ENCODE measurements around the gene METAP1. TPM values are rescaled to one million over a fixed set of nuclear protein-coding genes. Genes with fewer than 3 reads are reported as not detected.

METAP1 gene
- total RNA-seq, 1 donor from 2014 or later = 155 TPM

DNA sequence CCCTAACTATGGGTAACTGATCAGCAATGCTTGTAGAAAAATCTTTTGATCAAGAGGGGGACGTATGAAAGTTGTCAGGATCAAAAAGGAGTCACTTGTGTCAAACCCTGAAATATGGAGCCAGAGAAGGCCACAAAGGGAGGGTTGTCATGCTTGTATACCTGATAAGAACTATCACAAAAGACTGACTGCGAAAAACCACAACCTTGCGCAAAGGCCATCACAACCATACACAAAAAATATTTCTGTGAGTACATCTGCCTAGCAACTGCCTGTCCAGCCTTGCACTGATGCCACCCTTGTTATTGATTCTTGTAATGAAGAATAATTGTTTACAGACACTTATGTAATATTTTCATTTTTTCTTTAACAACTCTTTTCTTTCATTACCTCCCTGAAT is 43.8 kb upstream of the METAP1 start:
- Histone ChIP-seq H3K9me3 (ENCODE audit: low read depth) (no peaks in the 10 kb centered on the region), H3K27ac (no peak overlapping the region), H2AFZ (replicated peaks) (no peak overlapping the region), H3K4me3 (no peak overlapping the region), H3K79me2 (ENCODE audit: low read depth) (no peaks in the 10 kb centered on the region), H3K36me3 (no peaks in the 10 kb centered on the region), H4K20me1 (ENCODE audit: low read depth) (no peaks in the 10 kb centered on the region), H3F3A (ENCODE audit: low read depth) (no peaks in the 10 kb centered on the region), H3K4me2 (no peak overlapping the region), H3K27me3 (no peaks in the 10 kb centered on the region), H3K9ac (no peak overlapping the region), H3K4me1 (no peaks in the 10 kb centered on the region)
- TF ChIP-seq CTCF (IDR thresholded peaks at IDR 0.05) (no peak), EZH2phosphoT487 (IDR thresholded peaks at IDR 0.05) (no peak), EZH2 (IDR thresholded peaks at IDR 0.05) (no peak)
- Mint-ChIP-seq H3K4me3 (no peak overlapping the region), H3K4me1 (peaks cover 5% of the 10 kb centered on the region), H3K9me3 (peaks cover 2% of the 10 kb centered on the region), H3K27me3 (ENCODE audit: insufficient read depth, low read depth) (no peaks in the 10 kb centered on the region), H3K27ac (no peak overlapping the region), H3K36me3 (no peaks in the 10 kb centered on the region)
- no peak for DNase-seq (ENCODE audit: low spot score)

GRCh38 chr4:98955229-98955628 is 40.3 kb upstream of the METAP1 start:
- H3K27me3 ChIP-seq = no peaks in the 10 kb centered on the region
- H3F3A ChIP-seq (ENCODE audit: low read depth) = no peaks in the 10 kb centered on the region
- H3K36me3 ChIP-seq = no peaks in the 10 kb centered on the region
- H3K27ac ChIP-seq = no peak overlapping the region
- no peaks in the 10 kb centered on the region for H3K27me3 Mint-ChIP-seq (ENCODE audit: insufficient read depth, low read depth)
- no peak overlapping the region for H3K4me3 ChIP-seq
- H3K4me2 ChIP-seq = no peak overlapping the region
- H3K4me3 Mint-ChIP-seq = no peak overlapping the region
- no peaks in the 10 kb centered on the region for H3K79me2 ChIP-seq (ENCODE audit: low read depth)
- H3K9ac ChIP-seq = no peak overlapping the region
- H2AFZ ChIP-seq (replicated peaks) = no peak overlapping the region
- H3K9me3 Mint-ChIP-seq = peaks cover 2% of the 10 kb centered on the region
- H3K27ac Mint-ChIP-seq = no peak overlapping the region
- no peak for TF ChIP-seq EZH2phosphoT487 (IDR thresholded peaks at IDR 0.05)
- TF ChIP-seq CTCF (IDR thresholded peaks at IDR 0.05) = no peak
- no peak for TF ChIP-seq EZH2 (IDR thresholded peaks at IDR 0.05)
- H3K36me3 Mint-ChIP-seq = no peaks in the 10 kb centered on the region
- no peaks in the 10 kb centered on the region for H4K20me1 ChIP-seq (ENCODE audit: low read depth)
- H3K4me1 ChIP-seq = no peaks in the 10 kb centered on the region
- no peaks in the 10 kb centered on the region for H3K9me3 ChIP-seq (ENCODE audit: low read depth)
- peak; percentile 4 for DNase-seq (ENCODE audit: low spot score)
- peaks cover 5% of the 10 kb centered on the region for H3K4me1 Mint-ChIP-seq

GRCh38 chr4:98958065-98958464 is 37.5 kb upstream of the METAP1 start:
- no peak overlapping the region for H3K9ac ChIP-seq
- Mint-ChIP-seq H3K27me3 (ENCODE audit: insufficient read depth, low read depth) (no peaks in the 10 kb centered on the region), H3K4me3 (no peak overlapping the region), H3K36me3 (no peaks in the 10 kb centered on the region), H3K27ac (no peak overlapping the region), H3K9me3 (peaks cover 2% of the 10 kb centered on the region), H3K4me1 (peaks cover 5% of the 10 kb centered on the region)
- no peak for DNase-seq (ENCODE audit: low spot score)
- no peak overlapping the region for H3K4me3 ChIP-seq
- H3K4me2 ChIP-seq = no peak overlapping the region
- H3F3A ChIP-seq (ENCODE audit: low read depth) = no peaks in the 10 kb centered on the region
- no peak overlapping the region for H2AFZ ChIP-seq (replicated peaks)
- no peak overlapping the region for H3K27ac ChIP-seq
- no peaks in the 10 kb centered on the region for H4K20me1 ChIP-seq (ENCODE audit: low read depth)
- no peaks in the 10 kb centered on the region for H3K4me1 ChIP-seq
- no peaks in the 10 kb centered on the region for H3K79me2 ChIP-seq (ENCODE audit: low read depth)
- H3K27me3 ChIP-seq = no peaks in the 10 kb centered on the region
- TF ChIP-seq CTCF (IDR thresholded peaks at IDR 0.05) (no peak), EZH2 (IDR thresholded peaks at IDR 0.05) (no peak), EZH2phosphoT487 (IDR thresholded peaks at IDR 0.05) (no peak)
- H3K9me3 ChIP-seq (ENCODE audit: low read depth) = no peaks in the 10 kb centered on the region
- H3K36me3 ChIP-seq = no peaks in the 10 kb centered on the region
